HG03175 (cell line): ENCODE results near the gene IDH3G.
A peak's percentile ranks its signal among the peaks of the same experiment; 100 is the strongest.
"Not testable (repeated sequence)": the region's sequence is repeated elsewhere in the genome, so short reads cannot be mapped to it uniquely, and the experiment has no call there.

ENCODE experiments used
- ATAC-seq: cut with Tn5 transposase; IDR thresholded peaks from one replicate; pipeline ENCODE4 v1.9.1; 2021; ENCODE audit warnings: mild to moderate bottlenecking, moderate library complexity; ENCODE audit not compliant: unreplicated experiment

Gene IDH3G

DNA sequence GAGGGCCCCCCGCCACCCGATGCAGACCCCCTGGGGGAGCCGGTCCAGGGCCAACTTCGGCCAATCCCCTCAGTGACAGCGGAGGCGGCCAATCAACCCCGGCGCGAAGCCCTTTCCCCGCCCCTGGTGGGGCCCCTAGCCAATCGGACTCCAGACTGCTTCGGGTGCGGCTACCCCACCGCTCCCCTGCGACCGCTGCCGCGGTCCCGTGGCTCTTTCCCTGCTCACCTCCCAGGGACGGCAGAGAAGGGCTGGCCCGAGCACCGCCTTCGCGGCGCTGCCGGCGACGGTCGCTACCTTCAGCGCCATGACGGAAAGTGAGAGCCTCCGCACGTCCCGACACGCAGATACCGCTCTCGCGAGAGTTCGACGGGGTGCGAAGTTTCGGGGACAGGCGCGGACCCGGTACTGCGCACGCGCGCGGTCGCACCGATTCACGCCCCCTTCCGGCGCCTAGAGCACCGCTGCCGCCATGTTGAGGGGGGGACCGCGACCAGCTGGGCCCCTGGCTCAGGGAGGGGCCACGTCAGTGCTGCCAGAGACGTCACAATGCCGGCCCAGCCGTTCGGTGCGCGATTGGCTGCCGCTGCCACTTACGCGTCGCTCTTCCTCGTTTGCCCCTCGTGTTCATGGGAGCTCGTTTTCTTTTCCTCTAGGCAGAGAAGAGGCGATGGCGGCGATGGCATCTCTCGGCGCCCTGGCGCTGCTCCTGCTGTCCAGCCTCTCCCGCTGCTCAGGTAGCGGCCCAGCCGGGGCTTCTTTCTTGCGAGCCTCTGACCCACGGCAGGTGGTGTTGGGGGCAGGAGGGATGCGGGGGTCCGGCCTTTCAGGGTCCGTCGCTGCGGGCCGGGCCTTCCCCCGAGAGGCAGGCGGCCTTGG, at the start of gene IDH3G, which contains the start of gene SSR4:
TSS of gene IDH3G (minus strand) at position 358 of the 879 bp plus-strand sequence. CDS start at position 309, 49 bp downstream.
TSS of gene SSR4 (plus strand) at position 651 of the 879 bp plus-strand sequence. CDS start at position 671, 20 bp downstream.
- ATAC-seq, result peak; percentile 91

DNA sequence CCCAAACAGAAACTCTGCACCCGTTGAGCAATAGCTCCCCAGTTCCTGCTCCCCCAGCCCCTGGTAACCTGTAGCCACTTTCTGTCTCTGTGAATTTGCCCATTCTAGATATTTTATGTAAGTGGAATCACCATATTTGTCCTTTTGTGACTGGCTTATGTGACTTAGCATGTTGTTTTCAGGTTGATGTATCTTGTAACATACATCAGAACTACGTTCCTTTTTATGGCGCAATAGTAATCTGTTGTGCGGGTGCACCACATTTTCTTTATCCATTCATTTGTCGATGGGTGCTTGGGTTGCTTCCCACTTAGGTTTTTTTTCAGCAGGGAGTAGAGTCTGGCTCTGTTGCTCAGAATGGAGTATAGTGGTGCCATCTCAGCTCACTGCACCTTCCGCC, 42.7 kb upstream of the IDH3G start:
- no peak for ATAC-seq

DNA sequence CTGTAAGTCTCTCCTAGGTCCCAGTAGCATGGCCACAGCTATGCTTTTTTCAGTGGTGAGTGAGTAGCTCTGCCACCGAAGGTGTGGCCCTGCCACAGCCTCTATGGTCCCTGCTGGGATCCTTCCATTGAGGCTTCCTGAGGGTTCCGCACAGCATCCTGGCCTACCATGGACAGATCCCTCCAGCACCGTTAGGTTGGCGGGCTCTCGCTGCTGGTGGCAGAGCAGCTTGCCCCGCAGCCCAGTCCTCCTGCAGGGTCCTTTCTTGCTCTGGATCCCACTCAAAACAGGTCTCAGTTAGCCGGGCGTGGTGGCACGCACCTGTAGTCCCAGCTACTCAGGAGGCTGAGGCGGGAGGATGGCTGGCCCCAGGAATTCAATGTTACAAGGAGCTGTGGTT, 38.6 kb upstream of the IDH3G start:
- ATAC-seq, result no peak

DNA sequence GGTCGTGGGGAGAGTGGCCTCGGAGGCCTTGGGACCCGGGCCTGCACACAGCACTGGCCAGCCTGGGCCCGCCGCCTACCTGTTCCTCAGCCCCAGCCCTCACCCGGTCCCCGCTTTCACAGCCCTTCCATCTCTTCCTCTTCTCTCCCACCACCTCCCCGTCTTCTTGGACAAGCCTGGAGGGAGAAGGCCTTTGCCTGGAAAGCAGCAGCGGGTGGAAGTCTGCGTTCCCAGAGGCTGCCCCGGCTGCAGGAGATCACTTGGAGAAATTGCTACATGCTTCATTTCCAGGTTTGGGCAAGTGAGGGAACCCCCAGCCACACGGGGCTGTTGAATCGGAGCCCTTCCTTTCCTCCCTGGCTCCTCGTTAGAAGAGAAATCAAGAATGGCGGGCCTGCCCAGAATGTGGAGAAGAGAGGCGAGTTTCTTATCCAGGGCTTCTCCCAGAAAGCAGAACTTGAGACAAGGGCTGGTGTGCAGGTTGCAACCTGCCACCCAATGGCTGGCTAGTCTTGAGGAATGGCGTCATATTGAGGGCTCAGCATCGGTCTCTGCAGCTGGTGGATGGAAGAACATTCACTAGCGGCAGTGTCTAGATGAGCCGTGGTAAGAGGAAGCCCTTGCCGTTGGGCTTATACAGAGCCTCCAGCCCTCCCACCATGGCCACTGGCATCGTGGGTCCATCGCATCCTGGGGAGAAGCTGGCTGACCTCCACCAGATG, 37.4 kb upstream of the IDH3G start:
- ATAC-seq, result no peak

DNA sequence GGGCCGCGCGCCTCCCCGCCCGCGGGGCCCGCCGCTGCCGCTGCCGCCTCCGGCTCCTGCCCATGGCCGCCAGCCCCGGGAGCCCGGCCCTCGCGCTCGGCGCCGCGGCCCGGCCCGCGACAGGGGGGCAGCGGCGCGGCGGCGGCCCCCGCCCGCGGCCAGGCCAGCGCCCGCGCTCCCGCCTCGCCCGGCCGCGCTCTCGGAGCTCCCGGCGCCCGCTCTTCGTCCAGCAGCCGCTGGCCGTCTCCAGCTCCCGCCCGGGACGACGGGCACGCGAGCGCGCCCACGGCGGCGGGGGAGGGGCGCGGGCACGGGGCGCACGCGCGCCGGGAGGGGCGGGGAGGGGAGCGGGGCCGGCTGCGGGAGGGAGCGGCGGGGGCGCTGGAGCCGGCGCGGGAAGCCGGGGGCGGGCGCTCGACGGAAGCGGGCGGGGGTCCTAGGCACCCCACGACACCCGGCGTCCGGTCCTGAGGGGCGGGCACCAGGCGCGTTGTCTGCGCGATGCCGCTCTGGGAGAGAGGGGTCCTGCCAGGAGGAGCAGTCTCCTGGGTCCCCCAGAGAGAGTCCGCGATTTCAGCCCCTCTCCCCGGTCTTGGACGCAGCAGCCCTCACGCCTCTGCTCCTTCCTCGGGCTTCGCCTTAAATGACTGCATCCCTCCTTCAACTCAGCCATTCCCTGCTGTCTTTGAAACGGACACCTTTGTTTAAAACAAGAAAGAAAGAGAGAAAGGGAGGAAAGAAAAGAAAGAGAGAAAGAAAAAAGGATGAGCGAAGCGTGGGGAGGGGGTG, 36.7 kb upstream of the IDH3G start:
- no peak for ATAC-seq

DNA sequence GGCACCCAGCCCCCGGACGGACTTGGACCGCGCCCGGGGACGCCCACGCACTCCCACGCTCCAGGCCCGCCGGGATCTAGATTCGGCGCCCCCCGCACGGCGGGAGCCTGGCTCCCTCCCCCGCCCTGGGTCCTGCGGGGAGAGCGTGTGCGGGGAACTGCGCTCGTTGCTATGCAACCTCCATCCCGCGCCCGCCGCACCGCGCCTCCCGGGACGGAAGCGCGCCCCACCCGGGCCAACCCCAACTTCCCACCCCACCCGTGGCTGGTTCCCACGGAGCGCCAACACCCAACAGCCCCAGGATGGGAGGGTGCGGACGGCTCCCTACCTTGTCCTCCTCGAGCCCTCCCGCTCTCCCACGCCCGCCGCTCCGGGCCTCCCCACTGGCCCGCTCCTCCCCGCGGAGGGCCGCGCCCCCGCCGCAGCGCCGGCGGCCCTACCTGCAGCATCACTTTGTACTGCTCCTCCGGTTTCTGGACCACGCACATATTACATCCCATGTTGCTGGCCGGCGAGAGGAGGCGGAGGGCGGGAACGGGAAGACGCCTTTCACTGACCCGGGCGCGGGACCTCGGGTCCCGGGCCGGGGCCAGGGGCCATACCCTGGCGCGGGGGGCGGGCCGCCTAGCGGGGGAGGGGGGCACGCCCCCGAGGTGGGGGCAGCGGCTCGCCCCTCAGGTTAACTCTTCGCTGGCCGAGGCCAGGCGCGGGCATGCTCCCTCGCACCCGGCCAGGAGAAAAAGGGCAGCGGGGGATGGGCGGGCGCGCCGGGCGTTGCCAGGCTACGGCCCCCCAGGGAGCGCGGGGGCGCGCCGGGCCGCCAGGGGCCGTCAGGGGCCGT, 35.8 kb upstream of the IDH3G start, which contains the start of gene PDZD4:
TSS of gene PDZD4 (minus strand) at position 746 of the 841 bp plus-strand sequence. CDS start at position 500, 246 bp downstream.
- no peak for ATAC-seq

DNA sequence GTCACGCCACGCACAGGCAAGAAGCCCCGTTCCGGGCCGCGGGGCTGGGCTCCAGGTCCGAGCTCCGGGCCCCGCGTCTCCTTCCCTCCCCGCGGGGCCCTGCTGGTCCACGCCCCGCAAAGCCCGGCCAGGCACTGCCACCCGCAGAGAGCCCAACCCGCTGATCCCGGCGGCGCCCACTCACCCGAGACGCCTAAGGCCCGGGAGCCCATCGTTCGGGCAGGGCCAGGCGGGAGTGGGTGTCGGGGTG, 35.3 kb upstream of the IDH3G start:
- no peak for ATAC-seq

DNA sequence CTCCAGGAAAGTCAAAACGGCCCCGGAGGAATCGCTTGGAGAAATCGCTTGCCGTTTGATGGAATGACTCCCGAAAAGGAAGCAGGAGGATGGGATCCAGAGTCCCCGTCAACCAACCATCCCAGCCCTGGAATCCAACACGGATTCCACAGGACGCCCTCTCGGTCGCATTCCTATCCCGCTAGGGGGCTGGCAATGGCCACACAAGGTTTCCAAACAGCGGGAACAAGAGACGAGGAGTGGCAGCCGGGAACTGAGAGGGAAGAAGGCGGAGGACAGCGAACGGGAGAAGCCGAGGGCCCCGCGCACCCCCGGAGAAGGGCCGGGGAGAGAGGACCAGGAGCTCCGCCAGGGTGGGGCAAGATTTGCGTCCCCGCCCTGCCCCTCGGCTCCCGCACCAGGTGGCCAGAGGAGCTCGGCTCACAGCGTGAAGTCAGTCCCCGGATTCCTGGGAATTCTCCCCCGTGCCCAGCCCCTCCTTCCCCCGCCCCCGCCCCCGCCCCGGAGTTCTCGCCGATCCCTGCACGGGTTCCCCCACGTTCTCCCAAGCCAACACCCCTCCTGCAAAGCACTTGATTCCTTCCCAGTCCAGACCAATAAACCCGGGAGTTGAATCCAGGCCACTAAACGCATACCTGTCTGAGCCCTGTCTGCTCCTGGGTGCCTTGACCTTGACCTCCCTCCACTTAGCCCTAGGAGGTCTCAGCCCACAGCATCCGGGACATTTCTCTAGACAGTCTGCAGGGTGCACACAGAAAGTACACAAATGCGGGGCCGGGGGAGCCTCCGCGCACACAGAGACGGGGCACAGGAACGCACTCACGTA, 34.8 kb upstream of the IDH3G start:
- no peak for ATAC-seq

DNA sequence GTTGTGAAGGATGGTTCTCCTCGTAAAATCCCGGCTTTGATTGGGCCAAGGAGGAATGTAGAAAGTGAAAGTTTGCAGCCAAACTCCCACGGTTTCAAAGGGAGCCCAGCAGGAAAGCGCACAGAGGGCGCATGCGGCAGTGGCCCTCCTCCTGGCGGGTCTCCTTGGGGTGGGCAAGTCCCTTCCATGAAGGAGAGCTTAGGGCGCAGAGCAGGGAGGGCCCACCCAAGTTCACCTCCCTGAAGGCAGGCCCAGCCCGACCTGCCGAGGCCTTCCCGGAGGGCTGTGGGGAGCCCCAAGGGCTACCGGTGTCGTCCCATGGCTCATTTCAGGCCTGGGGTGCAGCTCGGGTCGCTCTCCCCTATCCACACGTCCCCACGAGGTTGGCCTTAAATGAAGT, 34.1 kb upstream of the IDH3G start:
- no peak for ATAC-seq

DNA sequence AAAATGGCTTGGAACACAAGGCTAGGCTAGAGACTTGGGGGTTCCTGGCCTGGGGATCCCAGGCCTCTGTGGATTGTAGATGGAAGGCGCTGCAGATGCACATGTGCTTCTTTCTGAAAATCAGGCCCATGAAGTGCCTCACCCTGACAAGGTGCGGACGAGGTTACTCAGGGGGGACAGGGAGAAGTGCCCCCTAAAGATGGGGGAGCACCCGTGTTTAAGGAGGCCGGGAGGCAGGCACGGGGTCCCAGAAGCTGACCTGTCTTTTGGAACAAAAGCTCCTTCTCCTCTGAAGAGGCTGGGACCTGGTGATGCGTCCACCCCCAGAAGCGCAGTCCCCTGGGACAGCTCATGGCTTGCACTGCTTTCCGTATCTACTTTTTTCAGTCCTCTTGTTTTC, 33.7 kb upstream of the IDH3G start:
- no peak for ATAC-seq

DNA sequence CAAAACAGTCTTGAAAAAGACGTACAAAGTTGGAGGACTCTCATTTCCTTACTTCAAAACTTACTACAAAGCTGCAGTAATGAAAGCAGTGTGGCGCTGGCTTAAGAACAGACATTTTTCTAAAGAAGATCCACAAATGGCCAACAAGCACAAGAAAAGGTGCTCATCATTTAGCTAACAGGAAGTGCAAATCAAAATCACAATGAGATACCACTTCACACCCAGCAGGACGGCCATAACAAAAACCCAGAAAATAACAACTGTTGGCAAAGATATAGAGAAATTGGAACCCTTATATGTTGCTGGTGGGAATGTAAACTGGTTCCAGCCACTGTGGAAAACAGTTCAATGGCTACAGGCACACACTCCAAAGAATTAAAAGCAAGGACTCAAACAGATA, 32.8 kb upstream of the IDH3G start:
- ATAC-seq, result no peak

DNA sequence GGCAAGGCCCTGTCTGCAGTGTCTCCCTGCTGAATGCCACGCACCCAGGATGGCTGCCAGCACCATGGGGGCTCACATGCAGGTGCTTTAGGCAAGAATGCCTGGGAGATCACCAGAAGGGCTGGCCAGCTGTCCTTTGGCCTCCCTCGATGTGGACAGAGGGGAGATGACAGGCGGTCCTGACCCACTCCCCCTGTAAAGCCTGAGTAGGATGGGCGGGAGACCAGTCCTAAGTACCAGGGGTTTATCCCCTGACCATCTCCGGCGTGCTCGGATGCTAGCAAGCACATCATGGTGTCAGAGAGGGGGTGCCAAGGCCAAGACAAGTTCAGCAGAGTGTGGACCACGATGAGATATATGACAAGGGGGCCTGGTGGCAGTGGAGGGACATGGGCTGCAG, 30.9 kb upstream of the IDH3G start:
- no peak for ATAC-seq

DNA sequence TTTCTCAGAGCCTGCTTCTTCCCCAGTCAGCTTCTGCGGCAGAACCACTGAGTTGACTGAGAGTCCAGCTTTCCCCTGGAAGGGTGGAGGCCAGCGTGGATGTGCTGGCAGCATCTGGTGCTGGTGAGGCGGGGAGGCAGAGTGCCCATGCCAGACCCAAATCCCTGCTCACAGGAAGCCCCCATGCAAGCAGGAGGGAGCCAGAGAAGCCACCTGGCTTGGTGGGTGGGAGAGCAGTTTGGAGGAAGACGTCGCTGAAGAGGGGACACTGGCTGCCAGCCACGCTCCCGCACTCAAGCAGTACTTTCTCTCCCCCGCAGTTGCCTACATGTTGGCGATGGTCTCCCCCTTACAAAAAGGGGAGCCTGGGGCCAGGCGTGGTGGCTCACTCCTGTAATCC, 30.2 kb upstream of the IDH3G start:
- ATAC-seq, result no peak

DNA sequence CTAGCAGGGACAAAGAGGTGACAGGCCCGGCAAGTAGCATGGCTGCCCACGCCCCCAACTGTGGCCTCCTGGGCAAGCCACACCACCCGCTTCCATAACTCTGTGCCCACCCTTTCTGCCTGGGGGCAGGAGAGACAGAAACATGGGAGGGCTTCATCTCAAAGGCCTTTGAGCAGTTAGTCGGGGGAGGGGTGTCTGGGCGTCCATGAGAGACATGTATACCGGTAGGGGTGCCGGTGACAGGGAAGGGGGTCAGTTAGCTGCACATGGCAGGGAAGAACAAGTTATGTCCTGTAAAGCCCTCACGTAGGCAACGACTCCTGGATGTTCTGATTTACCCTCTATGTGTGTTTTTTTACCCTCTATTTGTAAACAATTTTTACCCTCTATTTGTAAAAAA, 26.9 kb upstream of the IDH3G start:
- no peak for ATAC-seq

DNA sequence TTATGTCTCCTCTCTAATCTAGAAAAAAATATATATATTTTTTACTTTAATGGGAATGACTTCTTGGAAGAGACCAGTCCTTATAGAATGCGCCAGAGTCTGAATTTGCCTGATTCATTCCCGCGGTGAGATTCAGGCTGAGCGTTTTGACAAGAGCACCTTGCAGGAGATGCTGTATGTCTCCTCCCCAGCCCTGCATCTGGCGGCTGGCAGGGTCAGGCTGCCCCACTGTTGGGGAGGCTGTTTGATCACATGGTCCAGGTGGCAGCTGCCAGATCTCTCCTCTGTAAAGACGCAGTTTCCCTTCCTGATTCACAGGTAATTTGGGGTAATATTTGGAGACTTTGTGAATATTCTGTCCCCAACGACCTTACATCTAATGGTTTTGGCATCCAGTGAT, 26.4 kb upstream of the IDH3G start:
- no peak for ATAC-seq

DNA sequence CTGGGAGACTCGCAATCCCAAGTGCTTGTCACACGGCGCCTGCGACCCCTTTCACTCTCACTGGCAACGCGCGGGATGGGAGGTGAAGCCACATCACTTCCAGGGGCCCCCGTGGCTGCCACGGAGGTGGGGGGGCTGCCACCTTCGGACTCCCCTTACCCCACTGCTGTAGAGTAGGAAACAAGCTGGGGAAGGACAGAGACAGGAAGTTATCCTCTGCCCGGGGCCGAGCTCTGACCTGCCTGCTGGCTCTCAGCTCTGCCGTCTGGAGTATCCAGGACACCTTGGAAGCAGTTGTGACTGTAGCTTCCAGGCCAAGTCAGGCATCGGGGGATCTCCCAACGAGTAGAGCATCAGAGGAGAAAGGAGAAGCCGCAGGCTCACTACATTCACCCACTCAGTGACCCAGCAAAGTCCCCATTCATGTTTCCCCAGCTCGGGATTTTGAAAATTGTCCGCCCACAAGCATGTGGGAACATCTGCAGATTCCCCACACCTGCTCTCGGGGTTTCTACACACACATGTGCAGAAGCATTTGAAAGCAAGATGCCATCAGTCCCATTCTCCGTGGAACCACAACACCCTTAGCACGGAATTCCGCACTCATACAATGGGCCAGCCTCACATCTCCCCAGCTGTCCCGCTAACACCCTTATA, 25.3 kb upstream of the IDH3G start:
- ATAC-seq, result no peak

DNA sequence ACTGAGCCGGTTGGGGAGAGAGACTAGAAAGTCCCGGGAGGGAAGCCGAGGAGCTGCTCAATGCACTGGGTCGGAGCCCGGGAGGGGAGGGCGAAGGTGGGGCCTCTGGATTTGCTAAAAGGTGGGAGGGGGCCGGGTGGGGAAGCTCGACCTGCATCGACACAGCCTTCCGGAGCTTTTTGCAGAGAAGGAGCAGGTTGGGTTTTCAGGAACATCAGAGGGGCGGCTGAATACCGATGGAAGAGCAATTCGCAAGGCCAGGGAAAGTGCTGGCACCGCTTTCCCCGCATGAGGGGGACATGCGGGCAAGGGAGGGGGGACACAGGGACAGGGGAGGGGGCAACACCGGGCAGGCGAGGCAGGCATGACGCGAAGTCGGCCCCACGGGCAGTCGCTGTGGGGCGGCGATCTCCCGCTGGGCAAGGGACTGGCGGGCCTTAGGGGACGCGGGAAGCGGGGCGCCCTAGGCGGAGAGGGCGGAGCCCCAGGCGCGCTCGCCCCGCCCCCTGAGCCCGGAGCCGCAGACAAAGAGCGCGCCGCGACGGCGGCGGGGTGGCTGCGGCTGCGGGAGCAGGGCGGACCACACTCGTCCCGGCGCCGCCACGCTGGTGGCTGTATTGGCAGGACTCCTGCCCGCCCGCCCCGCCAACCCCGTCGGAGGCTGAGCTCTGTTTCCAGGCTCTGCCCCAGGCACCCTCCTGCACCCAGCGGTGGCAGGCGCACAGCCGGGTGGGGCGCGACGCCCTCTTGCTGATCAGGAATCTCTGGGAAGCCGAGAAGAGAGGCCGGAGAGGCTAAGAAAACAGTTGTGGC, 24.6 kb upstream of the IDH3G start:
- no peak for ATAC-seq

DNA sequence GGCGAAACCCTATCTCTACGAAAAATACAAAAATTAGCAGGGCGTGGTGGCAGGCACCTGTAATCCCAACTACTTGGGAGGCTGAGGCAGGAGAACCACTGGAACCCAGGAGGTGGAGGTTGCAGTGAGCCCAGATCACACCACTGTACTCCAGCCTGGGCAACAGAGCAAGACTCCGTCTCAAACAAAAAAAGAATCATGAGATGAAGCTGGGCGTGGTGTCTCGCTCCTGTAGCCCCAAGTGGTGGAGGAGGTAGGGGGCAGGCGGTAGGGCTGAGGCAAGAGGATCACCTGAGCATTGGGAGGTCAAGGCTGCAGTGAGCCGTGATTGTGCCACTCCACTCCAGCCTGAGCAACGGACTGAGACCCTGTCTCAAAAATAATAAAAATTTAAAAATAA, 23.9 kb upstream of the IDH3G start:
- not testable (repeated sequence) for ATAC-seq
